GM18505 (cell line): Measurements from ENCODE around the gene WFDC1.

Experiments
- ATAC-seq: cut with Tn5 transposase; IDR thresholded peaks from one replicate; pipeline ENCODE4 v1.9.1; 2021; ENCODE audit not compliant: unreplicated experiment
- POLR2A ChIP-seq: IDR thresholded peaks from 4 replicates; pipeline ENCODE4 v1.6.1; 2011; ENCODE audit warnings: borderline replicate concordance; ENCODE audit not compliant: insufficient read depth, insufficient read length; ENCODE audit errors: extremely low read depth

WFDC1 gene

GRCh38 chr16:84320511-84320910 is 25.8 kb downstream of the WFDC1 start:
- no peak for TF ChIP-seq POLR2A
- ATAC-seq, result no peak

DNA sequence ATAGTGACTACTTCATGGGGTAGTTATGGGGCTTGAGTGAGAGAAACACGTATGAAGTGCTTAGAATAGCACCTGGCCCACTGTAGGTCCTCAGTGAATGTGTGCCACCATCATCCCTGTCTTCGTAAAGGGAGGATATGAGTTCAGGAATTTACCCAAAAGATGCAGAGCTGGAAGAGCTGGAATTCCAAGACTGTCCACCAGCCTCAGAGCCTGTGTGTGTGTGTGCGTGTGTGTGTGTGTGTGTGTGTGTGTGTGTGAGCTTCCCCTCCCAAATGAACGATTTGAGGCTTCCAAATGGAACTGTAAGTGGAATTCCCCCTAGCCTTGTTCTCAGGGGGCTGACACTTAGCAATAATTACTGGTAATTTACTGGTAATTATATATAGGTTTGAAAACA is 27.3 kb downstream of the WFDC1 start:
- ATAC-seq, result no peak
- no peak for TF ChIP-seq POLR2A

DNA sequence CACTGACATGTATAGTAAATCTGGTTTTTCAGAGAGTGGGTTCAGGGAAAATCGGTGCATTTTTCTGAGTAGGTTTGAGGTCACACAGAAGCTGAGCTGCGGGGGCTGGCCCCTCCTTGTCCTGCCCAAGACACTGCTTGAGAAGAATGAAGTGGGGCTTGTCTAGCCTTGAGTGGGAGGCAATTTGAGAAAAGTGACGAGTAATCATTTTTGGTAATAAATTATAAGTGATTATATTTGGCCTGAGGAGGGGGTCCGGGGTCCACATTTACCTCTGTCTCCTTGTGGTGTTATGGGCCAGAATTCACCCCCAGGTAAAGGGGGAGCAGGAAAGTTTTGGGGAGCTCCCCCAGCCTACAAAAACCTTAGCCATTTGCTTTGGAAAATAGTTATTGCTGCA is 28.1 kb downstream of the WFDC1 start:
- ATAC-seq, result no peak

DNA sequence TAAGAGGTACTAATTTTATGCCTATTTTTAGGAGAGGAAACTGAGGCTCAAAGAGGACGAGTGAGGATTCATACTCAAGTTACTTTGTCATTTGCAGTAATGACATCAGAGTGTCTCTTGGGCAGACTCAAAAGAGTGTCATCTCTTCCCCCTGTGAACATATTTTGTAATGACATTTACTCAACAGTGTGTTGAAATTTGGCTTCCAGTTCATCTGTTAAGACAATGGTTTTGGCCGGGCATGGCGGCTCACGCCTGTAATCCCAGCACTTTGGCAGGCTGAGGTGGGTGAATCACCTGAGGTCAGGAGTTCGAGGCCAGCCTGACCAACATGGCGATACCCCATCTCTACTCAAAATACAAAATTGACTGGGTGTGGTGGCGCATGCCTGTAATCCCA is 28.9 kb downstream of the WFDC1 start:
- ATAC-seq, result no peak
- TF ChIP-seq POLR2A, result no peak

More for the DNA sequence above, 28.1 kb downstream of the WFDC1 start:
- no peak for TF ChIP-seq POLR2A

- no peak for TF ChIP-seq POLR2A
- ATAC-seq, result no peak
Observed at GRCh38 chr16:84324434-84325262, 30.0 kb downstream of the WFDC1 start.

GRCh38 chr16:84326545-84326944 is 31.9 kb downstream of the WFDC1 start:
- ATAC-seq, result no peak
- no peak for TF ChIP-seq POLR2A

- no peak for ATAC-seq
- no peak for TF ChIP-seq POLR2A
Observed at GRCh38 chr16:84327926-84328505, 33.3 kb downstream of the WFDC1 start.

DNA sequence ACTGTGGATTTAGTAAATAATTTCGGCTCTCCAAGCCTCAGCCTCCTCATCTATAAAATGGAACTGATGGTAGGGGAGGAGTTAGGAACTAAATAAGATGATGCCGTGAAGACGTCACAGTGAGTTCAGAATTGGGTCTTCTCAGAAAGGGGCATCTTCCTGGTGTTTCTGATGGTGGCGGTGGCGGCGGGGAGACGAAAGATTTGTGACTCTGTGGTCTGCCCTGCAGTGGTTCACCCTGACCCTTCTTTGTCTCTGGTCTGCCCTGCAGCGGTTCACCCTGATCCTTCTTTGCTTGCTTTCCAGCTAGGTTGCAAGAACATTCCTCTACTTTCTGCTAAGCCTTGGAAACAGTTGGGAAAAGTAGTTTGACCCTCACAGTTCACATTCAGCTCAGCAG is 34.3 kb downstream of the WFDC1 start:
- no peak for ATAC-seq
- no peak for TF ChIP-seq POLR2A

DNA sequence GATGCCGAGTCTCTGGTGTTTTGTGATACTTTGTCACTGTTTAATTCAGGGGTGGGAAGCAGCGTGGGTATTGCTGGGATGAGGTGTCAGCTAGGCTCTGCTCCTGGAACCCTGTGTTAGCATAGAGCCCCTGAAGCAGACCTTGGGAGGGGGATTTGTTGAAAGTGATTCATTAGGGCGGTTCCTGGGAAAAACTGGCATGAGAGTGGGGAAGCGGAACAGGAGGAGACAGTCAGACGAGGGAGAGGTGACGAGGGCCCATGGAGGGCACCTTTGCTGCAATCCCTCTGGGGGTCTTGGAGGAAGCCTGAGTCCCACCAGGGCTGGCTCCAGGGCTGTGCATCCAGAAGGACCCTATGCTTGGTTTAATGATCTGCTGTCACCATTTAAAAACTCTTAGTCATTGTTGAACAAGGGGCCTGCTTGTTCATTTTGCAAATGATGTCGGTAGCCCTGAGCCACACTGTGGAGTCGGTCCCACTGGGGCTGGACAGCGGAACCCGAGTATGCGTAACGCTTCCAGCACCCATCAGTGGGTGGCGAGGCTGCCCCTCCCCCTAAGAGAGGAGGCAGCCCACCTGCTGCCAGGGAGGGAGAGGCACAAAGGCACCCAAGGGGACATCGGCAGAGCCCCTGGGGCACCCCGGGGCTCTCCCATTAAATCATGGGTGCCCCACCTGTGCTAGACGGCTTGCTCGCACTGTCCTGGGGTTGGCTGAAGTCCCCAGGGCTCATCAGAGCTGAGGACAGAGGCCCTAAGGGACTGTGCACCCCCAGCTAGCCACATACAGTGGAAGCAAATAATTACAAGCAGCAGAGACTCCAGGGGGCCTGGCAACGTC is 35.4 kb downstream of the WFDC1 start:
- no peak for ATAC-seq
- no peak for TF ChIP-seq POLR2A

DNA sequence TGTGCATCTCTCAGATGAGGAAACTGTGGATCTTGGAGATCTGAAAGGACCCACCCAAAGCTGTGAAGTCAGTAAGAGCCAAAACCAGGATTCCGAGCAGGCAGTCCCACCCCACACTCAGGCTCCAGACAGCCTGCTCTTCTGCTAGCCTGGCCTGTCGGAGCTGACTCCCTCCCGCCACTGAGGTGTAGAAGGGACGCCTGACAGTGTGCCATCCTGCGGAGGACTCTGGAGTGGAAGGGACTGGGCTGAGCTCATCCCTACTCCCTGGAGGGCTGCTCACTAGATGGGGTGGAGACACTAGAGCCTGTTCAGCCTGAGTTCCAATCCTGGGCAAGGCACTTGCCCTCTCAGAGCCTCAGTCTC is 36.0 kb downstream of the WFDC1 start:
- TF ChIP-seq POLR2A, result no peak
- no peak for ATAC-seq

DNA sequence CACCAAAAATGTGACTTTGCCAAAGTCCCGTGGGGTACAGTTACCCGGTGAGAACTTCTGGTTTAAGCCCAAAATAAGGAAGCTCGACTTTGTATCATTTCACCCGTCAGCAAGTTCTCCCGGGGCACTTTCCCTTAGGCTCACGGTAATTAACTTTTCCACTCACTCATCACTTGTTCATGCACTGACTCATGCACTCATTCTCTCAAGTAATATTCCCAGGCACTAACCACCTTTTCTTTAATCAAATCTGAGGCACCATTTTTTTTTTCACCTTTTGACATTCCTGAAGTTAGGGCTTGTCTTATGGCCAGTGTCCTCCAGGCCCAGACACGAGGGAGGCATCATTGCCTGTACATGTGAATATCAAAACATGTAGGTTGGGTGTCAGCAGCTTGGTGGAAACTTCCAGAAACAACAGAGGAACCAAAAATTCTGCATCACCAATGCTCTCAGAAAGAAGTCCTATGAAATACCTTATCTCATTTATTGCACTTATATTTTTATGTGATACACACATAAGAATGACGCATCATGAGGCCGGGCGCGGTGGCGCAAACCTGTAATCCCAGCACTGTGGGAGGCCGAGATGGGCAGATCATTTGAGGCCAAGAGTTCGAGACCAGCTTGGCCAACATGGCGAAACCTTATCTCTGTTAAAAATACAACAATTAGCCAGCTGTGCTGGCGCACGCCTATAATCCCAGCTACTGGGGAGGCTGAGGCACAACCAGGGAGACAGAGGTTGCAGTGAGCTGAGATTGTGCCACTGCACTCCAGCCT is 37.5 kb downstream of the WFDC1 start:
- no peak for TF ChIP-seq POLR2A
- ATAC-seq, result no peak

- ATAC-seq, result no peak
- no peak for TF ChIP-seq POLR2A
Observed at GRCh38 chr16:84332975-84333684, 38.5 kb downstream of the WFDC1 start.
